Raji (cell line): Measurements from ENCODE around the gene RNF103.
A peak's percentile ranks its signal among the peaks of the same experiment; 100 is the strongest.

ENCODE experiments used
- POLR2A ChIP-seq: IDR thresholded peaks from 2 replicates; pipeline ENCODE4 v1.6.1; 2011; ENCODE audit warnings: low read depth, low read length, control low read depth; ENCODE audit not compliant: insufficient read depth

RNF103 gene

GRCh38 chr2:86623494-86624266 lies at the start of gene RNF103:
Gene RNF103 (minus strand): TSS chr2:86623865. CDS start chr2:86622886, 979 bp downstream.
- TF ChIP-seq POLR2A: peak; percentile 92

DNA sequence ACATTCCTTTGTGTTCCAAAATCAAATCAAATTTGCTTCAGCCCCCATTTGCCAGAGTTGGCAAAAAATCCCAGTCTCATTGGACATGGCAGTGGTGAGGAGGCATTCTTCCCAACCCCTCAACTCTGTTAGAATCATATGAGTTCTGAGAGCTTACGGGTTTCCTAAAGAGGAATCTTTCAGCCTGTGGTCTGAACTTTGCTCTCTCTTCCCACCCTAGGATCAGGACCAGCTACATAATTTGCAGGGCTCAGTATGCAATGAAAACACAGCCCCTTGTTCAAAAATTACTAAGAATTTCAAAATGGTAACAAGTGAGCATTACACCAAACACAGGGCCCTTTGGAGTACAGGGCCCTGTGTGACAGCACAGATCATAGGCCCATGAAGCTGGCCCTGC lies 49.3 kb upstream of the RNF103 start:
- no peak for TF ChIP-seq POLR2A

- TF ChIP-seq POLR2A: no peak
Measured at GRCh38 chr2:86672027-86672545, 48.4 kb upstream of the RNF103 start.

- TF ChIP-seq POLR2A: no peak
Measured at GRCh38 chr2:86671337-86671981, 47.8 kb upstream of the RNF103 start.

DNA sequence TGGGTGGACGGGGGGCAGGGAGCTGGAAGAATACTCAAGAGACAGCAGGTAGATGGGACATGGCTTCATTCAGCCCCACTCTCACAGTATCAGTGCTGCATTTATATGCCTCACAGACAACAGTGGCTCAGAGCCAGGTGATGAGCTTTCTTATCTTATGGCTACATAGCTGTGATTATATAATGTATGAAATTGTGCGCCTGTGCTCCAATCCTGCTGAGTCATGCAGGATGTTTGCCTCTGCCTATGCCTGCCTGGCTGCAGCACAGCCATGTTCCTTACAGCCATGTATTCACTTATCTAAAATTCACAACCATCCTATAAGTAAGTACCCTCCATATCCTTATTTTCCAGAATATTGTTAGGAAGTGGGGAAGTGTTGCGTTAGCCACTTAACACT lies 37.7 kb upstream of the RNF103 start:
- TF ChIP-seq POLR2A: no peak

DNA sequence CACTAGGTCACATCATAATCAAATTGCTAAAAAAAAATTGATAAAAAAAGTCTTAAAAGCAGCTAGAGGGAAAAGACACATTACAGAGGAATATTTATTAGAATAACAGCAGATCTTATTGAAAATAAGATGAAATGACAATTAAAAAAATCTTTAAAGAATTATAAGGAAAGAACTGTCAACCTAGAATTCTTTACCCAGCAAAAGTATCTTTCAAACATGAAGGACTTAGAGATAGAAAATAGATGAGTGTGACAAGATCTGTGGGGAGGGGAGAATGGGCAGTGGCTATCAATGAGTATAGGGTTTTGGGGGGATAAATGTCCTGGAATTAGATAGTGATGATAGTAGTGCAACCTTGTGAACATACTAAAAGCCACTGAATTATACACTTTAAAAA lies 26.5 kb upstream of the RNF103 start:
- TF ChIP-seq POLR2A: no peak

- no peak for TF ChIP-seq POLR2A
Measured at GRCh38 chr2:86649119-86649947, 25.7 kb upstream of the RNF103 start.

- TF ChIP-seq POLR2A: no peak
Measured at GRCh38 chr2:86648681-86649080, 25.0 kb upstream of the RNF103 start.

DNA sequence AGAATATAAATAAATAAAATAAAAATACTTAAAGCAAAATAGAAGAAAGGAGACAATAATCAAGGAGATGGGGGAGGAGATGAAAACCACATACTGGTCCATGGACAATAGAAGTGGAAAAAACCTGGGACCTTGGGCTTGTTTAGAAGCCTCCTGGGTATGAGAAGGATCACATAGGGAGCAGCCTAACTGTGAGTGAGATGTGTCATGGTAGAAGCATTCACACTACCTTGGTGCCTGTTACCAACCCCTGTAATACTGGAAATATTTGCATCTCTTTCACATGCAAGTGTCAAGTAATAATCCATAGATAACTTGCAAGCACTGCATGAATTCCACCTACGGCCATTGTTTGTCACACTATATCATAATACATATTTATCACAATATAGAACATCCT lies 23.2 kb upstream of the RNF103 start:
- no peak for TF ChIP-seq POLR2A

- TF ChIP-seq POLR2A: no peak
Measured at GRCh38 chr2:86646329-86646728, 22.7 kb upstream of the RNF103 start.

DNA sequence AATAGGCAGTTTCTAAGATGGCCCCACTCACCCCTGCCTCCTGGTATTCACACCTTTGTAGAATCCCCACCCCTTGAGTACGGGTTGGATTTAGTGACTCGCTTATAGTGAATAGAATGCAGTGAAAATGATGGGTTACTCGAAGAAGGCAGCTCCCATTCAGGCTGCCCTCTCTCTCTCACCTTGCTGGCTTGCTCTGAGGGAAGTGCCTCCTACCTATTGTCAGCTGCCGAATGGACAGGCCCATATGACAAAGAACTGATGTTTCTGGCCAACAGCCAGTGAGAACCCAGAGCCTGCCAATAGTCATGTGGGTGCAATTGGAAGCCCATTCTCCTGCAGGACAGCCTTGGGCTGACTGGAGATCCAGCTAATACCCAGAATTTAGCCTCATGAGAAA lies 22.1 kb upstream of the RNF103 start:
- TF ChIP-seq POLR2A: no peak

- no peak for TF ChIP-seq POLR2A
Measured at GRCh38 chr2:86638712-86639111, 15.0 kb upstream of the RNF103 start.

- TF ChIP-seq POLR2A: no peak
Measured at GRCh38 chr2:86636842-86637241, 13.2 kb upstream of the RNF103 start.

DNA sequence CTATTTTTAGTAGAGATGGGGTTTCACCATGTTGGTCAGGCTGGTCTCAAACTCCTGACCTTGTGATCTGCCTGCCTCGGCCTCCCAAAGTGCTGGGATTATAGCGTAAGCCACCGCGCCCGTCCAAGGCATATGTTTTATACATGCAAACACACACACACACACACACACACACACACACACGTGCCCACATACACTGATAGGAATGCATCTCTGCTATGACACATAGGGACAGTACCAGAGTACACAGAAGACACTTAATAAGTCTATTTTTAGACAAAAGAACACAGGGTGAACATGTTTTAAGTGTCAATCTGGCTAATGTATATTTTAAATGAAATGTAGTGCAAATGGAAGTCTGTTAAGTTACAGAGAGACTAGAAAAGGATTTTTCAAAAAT lies 10.7 kb upstream of the RNF103 start:
- TF ChIP-seq POLR2A: no peak

- no peak for TF ChIP-seq POLR2A
Measured at GRCh38 chr2:86633155-86633651, 9.5 kb upstream of the RNF103 start.
